Spleen (tissue), 7 donors: Measurements from ENCODE around the gene CACNA1A.

ENCODE experiments used
- CTCF ChIP-seq, 11 experiments: fragments of 200-600 bp in 7 of 11; fragments of 450-650 bp in 4 of 11; sonication (generic) in 4 of 11; IDR thresholded peaks in 8 of 11; conservative IDR thresholded peaks in 3 of 11; 1 replicate in 7 of 11; 2 replicates in 4 of 11; pipeline versions ENCODE4 v1.4.0 to v1.8.0; 2016 to 2021; ENCODE audit warnings: antibody characterized with exemption in 11 of 11, inconsistent platforms in 4 of 11, mild to moderate bottlenecking in 1 of 11
- POLR2AphosphoS5 ChIP-seq, 3 donors: sonication (generic); formaldehyde crosslinking; IDR thresholded peaks; one replicate each; pipeline ENCODE4 v1.5.1; 2017; ENCODE audit warnings: antibody characterized with exemption in 3 of 3
- donor health status: DM: no; HTN: no; CAD: no; lungs with moderate emphysema.
- donor health status: DM: no; HTN: no; CAD: no.
- donor health status: DM: no; HTN: no; CAD: no.

- TF ChIP-seq CTCF (IDR thresholded peaks at IDR 0.05 in 8 of 11, conservative IDR thresholded peaks at IDR 0.05 in 3 of 11) (no peak), POLR2AphosphoS5 (IDR thresholded peaks at IDR 0.05) (no peak)
These were observed 46.9 kb downstream of the CACNA1A start for GRCh38 chr19:13459351-13459750.
